Thyroid gland (tissue), 4 donors: ENCODE measurements around the gene ARHGEF33.

Experiments
- CTCF ChIP-seq, 6 experiments: fragments of 200-600 bp in 3 of 6; fragments of 450-650 bp in 3 of 6; sonication (generic) in 3 of 6; IDR thresholded peaks; one replicate each; pipeline ENCODE4 v1.5.1; 2016 to 2019; ENCODE audit warnings: antibody characterized with exemption in 6 of 6, mild to moderate bottlenecking in 2 of 6, inconsistent platforms in 1 of 6, moderate library complexity in 1 of 6
- POLR2A ChIP-seq, 2 donors: fragments of 450-650 bp; IDR thresholded peaks; one replicate each; pipeline ENCODE4 v1.6.1; 2017; ENCODE audit warnings: antibody characterized with exemption in 2 of 2, mild to moderate bottlenecking in 2 of 2, moderate library complexity in 1 of 2

DNA sequence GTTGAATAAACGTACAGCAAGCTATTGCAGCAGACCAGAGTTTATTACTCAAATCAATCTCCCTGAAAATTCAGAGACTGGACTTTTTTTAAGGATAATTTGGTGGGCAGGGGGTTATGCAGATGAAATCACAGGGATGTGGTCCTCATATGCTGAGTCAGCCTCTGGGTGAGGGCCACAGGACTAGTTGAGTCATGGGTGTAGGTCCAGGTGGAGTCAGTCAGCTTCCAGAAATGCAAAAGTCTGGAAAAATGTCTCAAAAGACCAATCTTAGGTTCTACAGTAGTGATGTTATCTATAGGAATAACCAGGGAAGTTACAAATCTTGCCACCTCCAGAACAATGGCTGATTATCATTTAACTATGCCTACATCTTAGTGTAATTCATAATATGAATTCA is 51.1 kb downstream of the ARHGEF33 start:
- TF ChIP-seq CTCF (IDR thresholded peaks at IDR 0.05): no peak
- TF ChIP-seq POLR2A (IDR thresholded peaks at IDR 0.05): no peak
